ENCODE results near the gene FHOD3.
"Not testable (repeated sequence)": the region's sequence is repeated elsewhere in the genome, so short reads cannot be mapped to it uniquely, and the experiment has no call there.

The FHOD3 gene

GRCh38 chr18:36460324-36460850 is 162.9 kb downstream of the FHOD3 start:
- no peak for DNase-seq (ENCODE audit: low read depth)
- H3K4me3 ChIP-seq (ENCODE audit: low read depth, low read length), result no peak overlapping the region
- TF ChIP-seq, protein P1, sequence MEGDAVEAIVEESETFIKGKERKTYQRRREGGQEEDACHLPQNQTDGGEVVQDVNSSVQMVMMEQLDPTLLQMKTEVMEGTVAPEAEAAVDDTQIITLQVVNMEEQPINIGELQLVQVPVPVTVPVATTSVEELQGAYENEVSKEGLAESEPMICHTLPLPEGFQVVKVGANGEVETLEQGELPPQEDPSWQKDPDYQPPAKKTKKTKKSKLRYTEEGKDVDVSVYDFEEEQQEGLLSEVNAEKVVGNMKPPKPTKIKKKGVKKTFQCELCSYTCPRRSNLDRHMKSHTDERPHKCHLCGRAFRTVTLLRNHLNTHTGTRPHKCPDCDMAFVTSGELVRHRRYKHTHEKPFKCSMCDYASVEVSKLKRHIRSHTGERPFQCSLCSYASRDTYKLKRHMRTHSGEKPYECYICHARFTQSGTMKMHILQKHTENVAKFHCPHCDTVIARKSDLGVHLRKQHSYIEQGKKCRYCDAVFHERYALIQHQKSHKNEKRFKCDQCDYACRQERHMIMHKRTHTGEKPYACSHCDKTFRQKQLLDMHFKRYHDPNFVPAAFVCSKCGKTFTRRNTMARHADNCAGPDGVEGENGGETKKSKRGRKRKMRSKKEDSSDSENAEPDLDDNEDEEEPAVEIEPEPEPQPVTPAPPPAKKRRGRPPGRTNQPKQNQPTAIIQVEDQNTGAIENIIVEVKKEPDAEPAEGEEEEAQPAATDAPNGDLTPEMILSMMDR (IDR thresholded peaks at IDR 0.05; ENCODE audit: low read depth, low read length), result no peak
- TF ChIP-seq POLR2A (IDR thresholded peaks at IDR 0.05; ENCODE audit: extremely low read depth, insufficient read length), result no peak
- no peak for TF ChIP-seq MYC (IDR thresholded peaks at IDR 0.05; ENCODE audit: low read depth, low read length)
- no peak for TF ChIP-seq MAX (IDR thresholded peaks at IDR 0.05; ENCODE audit: low read depth, low read length)

DNA sequence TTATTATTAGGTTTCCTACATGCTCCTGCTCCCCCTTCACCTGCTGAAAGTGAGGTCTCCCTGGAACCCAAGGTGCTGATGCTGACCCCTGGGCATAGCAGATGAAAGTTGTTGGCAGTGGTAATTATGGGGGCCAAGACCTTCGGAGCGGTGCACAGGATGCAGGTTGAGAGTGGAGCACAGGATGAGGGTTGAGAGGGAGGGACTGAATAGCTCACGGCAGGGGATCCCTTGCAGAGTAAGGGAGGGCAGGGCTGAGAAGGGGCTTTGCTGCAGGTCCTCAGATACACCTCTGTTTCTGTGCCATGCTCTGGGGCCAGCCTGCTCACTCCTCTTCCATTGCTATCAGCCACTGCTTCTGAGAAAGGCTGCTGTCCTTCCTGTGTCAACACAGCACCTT is 163.3 kb downstream of the FHOD3 start:
- no peak overlapping the region for H3K4me3 ChIP-seq (ENCODE audit: low read depth, low read length)

DNA sequence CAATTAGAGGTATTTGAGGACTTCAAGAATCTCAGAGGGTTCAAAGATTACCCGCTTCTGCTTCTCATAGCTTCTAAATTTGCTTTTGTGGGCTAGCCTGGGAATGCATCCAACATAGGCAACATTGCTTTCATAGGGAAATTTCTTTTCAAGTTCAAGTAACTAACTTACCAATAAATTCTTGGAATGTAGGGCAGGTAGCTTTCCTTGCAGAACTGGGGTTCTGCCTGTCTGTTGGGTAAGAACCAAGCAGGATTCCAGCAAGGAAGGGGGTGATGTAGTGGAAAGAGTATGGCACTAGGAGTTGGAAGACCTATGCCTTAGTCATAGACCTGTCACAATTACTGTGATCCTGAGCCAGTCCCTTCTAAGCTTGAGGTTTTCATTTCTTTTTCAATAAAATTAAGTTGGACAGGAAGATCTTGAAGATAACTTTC is 164.1 kb downstream of the FHOD3 start:
- no peak overlapping the region for H3K4me3 ChIP-seq (ENCODE audit: low read depth, low read length)
- no peak for TF ChIP-seq MAX (IDR thresholded peaks at IDR 0.05; ENCODE audit: low read depth, low read length)
- no peak for TF ChIP-seq POLR2A (IDR thresholded peaks at IDR 0.05; ENCODE audit: extremely low read depth, insufficient read length)
- no peak for TF ChIP-seq MYC (IDR thresholded peaks at IDR 0.05; ENCODE audit: low read depth, low read length)
- no peak for DNase-seq (ENCODE audit: low read depth)

More for the DNA sequence above, 163.3 kb downstream of the FHOD3 start:
- TF ChIP-seq POLR2A (IDR thresholded peaks at IDR 0.05; ENCODE audit: extremely low read depth, insufficient read length) (no peak), MYC (IDR thresholded peaks at IDR 0.05; ENCODE audit: low read depth, low read length) (no peak), MAX (IDR thresholded peaks at IDR 0.05; ENCODE audit: low read depth, low read length) (no peak)
- TF ChIP-seq, protein P1 (IDR thresholded peaks at IDR 0.05; ENCODE audit: low read depth, low read length), result no peak
- no peak for DNase-seq (ENCODE audit: low read depth)

GRCh38 chr18:36463516-36463915 is 166.0 kb downstream of the FHOD3 start:
- DNase-seq (ENCODE audit: low read depth); H3K4me3 ChIP-seq (ENCODE audit: low read depth, low read length): not testable (repeated sequence)

GRCh38 chr18:36464126-36464651 is 166.7 kb downstream of the FHOD3 start:
- TF ChIP-seq MAX (IDR thresholded peaks at IDR 0.05; ENCODE audit: low read depth, low read length) (no peak), MYC (IDR thresholded peaks at IDR 0.05; ENCODE audit: low read depth, low read length) (no peak), POLR2A (IDR thresholded peaks at IDR 0.05; ENCODE audit: extremely low read depth, insufficient read length) (no peak)
- TF ChIP-seq, protein P1 (IDR thresholded peaks at IDR 0.05; ENCODE audit: low read depth, low read length), result no peak
- DNase-seq (ENCODE audit: low read depth), result no peak
- no peak overlapping the region for H3K4me3 ChIP-seq (ENCODE audit: low read depth, low read length)

- TF ChIP-seq MAX (IDR thresholded peaks at IDR 0.05; ENCODE audit: low read depth, low read length) (no peak), POLR2A (IDR thresholded peaks at IDR 0.05; ENCODE audit: extremely low read depth, insufficient read length) (no peak), MYC (IDR thresholded peaks at IDR 0.05; ENCODE audit: low read depth, low read length) (no peak)
- TF ChIP-seq, protein P1 (IDR thresholded peaks at IDR 0.05; ENCODE audit: low read depth, low read length), result no peak
- DNase-seq (ENCODE audit: low read depth), result no peak
- no peak overlapping the region for H3K4me3 ChIP-seq (ENCODE audit: low read depth, low read length)
Observed at GRCh38 chr18:36465276-36465675, 167.8 kb downstream of the FHOD3 start.
